G401 (cell line): ENCODE data around the gene CDH4. TPM values are rescaled to one million over a fixed set of nuclear protein-coding genes. Genes with fewer than 3 reads are reported as not detected.
"Not testable (repeated sequence)": the region's sequence is repeated elsewhere in the genome, so short reads cannot be mapped to it uniquely, and the experiment has no call there.

Source experiments
- DNase-seq: peaks from one replicate; pipeline ENCODE4 v3.0.0-alpha.2; 2015; ENCODE audit warnings: low spot score
- in situ Hi-C: cut with HindIII; loops from 2 replicates; pipeline ENCODE4 v1.10.0; 2016; ENCODE audit warnings: low sequenced_read_pairs, mixed read lengths
- total RNA-seq: library from RNA; depleted of rRNA; stranded (reverse); fragments of >200 nt; shearing (Covaris generic); gene quantifications from 2 replicates; pipeline ENCODE4 v1.2.3, GENCODE V29; 2014

CDH4 gene
- total RNA-seq, 1 experiment from 2014 or later, result 12.9 TPM

DNA sequence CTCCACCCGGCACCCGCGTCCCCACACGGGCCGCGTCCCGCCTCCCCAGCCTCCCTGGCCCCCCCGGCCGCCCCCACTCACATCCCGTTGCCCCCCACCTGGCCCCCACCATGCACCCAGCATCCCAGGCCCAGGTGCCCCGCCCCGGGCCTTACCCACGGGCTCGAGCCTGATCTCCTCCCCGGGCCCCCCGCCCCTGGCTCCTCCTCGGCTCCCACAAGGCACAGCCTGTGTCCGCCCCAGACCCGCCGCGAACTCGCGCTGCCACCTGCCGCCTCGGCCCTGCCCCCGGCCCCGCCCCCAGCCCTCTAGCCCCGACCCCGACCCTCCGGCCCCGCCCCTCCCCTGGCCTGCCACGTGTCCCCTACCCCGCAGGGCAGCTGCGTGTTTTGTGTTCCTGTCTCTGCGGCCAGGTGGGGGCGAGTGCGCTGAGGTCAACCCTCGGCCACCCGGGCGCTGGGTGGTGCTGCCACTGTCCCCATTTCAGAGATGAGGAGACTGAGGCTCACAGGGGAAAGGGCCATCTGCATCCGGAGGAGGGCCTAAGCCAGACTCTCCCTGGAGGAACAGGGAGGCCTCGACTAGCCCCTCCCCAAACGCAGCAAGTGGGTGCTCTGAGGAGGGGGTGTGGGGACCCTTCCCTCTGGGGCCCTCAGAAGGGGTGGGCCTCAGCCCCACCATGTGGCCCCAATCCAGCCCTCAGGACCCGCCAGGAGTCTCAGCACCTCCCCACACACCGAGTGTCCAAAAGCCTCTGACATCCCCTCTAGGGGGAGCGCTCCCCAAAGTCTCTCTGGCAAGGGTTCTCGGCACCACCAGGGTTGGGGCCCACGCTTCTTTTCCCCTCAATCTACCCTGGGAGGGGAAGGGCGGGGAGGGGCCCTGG is 713.8 kb downstream of the CDH4 start:
- DNase-seq, result no peak

DNA sequence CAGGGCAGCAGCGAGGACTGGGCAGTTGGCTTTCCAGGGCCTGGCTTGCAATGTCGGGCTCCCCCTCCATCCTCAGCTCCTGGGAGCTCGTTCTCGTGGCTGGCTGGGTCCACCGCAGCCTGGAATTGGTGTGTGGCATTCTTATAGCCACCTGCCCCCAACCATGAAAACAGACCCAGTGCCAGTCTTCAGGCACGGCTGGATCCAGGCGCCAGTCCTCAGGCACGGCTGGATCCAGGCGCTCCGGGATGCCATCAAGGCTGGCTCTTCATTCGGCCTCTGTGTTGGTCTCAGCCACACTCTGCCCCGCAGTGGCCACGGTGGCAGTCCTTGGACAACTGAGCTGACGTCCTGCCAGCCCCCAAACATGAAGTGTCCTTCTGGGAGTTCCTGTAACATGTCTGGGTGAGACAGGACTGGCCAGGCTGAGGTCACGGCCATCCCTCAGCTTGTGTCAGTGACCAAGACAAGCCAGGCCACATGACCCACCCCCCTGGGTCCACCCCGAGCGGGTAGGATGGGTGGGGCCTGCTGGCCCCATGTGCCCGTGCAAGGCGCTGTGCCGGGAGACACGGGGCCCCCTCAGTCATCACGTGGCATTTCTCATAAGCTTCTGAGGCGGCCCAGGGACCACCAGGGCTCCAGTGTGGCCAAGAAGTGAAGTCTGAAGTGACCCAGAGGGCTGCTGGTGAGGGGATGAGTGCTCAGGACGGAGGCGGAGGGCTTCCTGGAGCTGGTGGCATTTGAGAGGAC is 714.6 kb downstream of the CDH4 start:
- no peak for DNase-seq
- in situ Hi-C loops, result no loop called here

More for the DNA sequence above, 713.8 kb downstream of the CDH4 start:
- in situ Hi-C loops, result no loop called here

DNA sequence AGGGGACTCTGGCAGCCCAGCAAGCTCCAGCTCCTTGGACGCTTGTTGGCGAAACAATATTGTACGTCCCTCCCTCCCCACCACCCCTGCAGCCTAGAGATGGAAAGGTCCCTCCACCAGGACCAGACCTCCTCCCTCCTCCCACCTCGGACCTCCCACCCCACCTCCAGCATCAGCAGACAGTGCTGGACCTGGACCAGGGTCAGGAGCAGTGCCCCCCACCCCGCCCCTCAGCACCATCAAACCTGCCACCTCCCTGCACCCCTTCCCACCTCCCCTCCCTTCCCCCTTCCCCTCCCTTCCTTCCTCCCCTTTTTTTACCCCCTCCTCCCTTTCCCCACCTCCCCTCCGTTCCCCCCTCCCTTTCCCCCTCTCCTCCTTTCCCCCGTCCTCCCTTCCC is 715.2 kb downstream of the CDH4 start:
- DNase-seq, result no peak
- in situ Hi-C loops, result no loop called here

DNA sequence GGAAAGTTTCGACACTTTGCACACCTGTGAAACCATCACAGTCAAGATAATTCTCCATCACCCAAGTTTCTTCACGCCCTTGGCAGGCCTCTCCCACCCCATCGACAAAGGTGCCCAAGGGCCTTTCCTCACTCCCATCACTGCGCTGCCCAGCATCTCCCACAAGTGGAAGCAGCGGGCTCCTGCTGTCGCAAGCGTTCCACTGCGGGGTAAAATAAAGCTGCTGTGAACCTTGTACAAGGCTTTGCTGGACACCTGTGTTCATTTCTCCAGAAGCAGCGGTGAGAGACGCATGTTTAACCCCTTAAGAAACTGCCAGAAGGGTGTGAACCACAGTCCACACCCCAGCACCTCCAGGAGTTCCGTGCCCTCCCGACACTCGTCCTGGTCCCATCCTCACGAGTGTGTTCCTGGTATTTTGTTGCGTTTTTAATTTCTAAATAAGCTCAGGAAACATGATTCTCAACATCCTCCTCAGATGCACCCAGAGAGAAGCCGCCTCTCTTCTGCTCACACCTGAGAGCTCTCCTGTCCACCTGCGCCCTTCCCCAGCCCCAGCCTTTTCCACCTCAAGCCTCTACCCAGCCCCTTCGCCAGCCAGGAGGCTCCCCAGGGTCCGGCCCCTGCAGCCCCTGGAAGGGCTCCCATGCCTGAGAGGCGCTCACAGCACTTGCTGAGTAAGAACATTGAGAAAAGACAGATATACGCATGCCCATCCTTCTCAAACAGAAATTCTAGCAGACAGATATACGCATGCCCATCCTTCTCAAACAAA is 716.2 kb downstream of the CDH4 start:
- in situ Hi-C loops, result no loop called here
- DNase-seq, result no peak

DNA sequence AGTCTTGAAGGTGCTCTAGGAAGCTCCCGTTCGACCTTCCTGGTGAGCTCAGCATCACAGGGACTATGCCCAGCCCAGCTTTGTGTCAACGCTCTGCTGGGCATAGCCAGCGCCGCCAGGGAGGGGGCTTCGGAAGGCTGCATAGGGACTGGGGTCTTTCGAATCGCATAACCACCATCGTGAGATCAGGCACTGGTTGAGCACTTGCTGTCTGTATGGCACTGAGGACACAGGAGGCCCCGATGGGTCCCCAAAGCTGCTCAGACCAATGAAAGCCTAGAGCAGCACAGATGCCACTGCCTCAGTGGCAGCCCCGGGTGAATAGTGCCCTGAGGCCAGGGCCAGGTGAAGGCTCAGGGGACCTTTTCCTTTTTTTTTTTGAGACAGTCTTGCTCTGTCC is 716.9 kb downstream of the CDH4 start:
- in situ Hi-C loops, result no loop called here
- DNase-seq, result no peak

DNA sequence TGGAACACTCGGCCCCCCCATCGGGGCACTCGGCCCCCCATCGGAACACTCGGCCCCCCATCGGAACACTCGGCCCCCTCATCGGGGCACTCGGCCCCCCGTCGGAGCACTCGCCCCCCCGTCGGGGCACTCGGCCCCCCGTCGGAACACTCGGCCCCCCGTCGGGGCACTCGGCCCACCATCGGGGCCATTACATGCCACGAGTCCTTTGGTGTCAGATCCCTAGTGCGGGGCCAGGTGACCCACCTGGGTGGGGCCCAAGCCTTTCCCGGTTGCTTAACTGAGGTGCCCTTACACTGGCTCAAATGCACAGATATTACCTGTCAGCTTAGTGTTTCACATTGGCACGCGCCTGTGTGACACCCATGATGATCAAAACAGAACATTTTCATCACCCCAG is 717.7 kb downstream of the CDH4 start:
- DNase-seq, result no peak
- in situ Hi-C loops, result no loop called here

DNA sequence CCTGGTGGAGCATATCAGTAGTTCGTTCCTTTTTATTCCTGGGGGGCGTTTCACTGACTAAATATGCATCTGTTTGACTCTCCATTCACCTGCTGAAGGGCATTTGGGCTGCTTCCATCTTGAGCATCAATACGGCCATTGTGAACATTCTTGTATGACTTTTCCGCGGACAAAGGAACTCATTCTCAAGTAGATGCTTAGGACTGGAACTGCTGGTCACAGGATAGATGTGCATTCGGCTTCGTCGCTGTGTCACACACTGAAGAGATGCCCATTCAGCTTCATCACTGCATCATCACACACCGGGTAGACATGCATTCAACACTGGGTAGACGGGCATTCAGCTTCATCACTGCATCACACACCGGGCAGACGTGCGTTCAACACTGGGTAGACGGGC is 718.3 kb downstream of the CDH4 start:
- no peak for DNase-seq
- in situ Hi-C loops, result no loop called here

DNA sequence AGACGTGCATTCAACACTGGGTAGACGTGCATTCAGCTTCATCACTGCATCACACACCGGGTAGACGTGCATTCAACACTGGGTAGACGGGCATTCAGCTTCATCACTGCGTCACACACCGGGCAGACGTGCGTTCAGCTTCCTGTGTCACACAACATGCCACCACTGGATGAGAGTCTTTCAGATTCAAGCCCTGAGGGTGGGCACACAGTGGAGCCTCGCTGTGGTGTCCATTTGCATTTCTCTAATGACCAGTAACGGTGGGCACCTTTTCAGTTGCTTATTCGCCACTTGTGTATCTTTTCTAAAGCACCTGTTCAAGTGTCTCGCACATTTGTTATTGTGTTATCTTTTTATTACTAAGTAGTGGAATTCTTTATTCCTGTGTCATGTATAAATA is 719.5 kb downstream of the CDH4 start:
- in situ Hi-C loops, DNase-seq: not testable (repeated sequence)

DNA sequence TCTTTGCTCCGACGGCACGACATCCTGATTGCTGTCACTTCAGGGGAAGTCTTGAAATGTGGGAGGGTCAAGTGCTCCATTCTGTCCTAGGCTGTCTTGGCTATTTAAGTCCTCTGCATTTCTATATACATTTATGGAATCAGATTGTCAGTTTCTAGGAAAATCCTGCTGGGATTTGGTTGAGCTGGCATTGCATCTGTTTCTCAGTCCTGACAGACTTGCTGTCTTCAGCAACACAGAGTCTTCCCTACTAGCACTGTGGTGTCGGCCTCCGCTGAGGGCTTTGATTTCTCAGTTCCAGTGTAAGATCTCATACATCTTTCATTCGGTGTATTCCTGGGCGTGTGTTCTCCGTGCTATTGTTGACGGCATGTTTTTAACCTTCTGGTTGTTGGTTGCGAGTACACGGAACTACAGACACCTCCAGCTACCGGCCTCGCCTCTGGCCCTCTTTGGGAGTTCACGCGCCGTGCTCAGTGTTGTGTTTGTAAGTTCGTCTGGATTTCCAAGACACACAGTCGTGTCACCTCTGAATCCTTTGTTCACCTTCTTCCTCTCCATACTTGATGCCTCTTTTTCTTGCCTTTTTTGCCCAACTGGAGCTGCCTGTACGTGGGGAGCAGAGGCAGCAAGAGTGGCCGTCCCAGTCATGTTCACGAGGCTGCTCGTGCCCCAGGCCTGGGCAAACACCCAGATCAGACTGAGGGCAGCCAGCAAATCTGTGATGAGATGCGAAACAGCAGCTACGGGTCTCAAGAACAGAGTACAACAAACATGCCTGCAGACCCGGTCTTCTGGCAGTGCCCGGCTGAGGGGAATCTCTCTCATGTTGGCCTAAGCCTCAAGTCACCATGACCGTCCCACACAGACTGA is 720.8 kb downstream of the CDH4 start:
- in situ Hi-C loops, result no loop called here
- no peak for DNase-seq

DNA sequence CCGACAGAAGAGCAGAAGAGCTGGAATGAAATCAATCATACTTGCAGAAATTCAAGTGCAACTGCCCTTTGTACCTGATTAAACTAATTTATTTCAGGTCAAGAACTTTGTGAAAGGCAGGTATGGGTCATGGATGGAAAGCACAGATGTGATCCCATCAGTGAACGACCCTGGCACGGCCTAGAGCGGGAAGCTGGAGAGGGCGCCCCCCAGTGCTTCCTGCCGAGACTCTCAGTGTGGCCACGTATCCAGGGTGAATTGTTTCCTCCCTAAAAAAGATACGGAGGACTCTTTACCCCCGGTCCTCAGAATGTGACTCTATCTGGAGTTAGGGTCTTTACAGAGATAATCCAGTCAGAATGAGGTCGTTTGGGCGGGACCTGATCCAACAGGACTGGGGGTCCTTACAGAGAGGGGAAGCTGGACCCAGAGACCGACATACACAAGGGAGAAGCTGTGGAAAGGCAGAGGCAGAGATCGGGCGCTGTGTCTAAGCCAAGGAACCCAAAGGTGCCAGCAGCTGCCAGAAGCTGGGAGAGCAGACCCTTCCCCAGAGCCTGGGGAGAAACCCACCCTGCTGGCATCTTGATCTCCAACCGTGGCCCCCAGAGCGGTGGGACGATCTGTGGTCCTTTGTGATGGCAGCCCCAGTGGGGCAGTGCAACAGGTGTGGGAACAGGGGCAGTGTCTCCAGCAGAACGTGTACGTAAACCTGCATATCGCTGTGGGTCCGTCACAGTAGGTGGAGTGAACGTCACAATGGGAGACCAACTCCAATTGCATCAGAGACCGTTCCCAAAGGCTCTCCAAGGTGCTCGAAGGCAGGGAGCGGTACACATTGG is 721.7 kb downstream of the CDH4 start:
- in situ Hi-C loops, result no loop called here
- no peak for DNase-seq

DNA sequence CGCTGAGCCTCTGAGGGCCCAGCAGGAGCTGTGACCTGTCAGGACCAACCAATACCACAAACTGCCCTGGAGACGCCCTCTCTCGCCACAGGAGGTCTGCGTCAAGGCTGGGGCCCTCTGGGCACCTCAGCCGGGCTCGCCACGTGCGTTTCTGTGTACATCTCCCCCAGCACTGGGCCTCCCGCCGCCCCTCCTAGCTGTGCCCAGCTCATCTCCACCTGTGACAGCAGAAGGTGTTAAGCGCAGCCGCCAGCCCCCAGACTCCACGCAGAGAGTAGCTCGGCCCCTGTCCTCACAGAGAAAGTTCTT is 722.2 kb downstream of the CDH4 start:
- DNase-seq, result no peak
- in situ Hi-C loops, result no loop called here

DNA sequence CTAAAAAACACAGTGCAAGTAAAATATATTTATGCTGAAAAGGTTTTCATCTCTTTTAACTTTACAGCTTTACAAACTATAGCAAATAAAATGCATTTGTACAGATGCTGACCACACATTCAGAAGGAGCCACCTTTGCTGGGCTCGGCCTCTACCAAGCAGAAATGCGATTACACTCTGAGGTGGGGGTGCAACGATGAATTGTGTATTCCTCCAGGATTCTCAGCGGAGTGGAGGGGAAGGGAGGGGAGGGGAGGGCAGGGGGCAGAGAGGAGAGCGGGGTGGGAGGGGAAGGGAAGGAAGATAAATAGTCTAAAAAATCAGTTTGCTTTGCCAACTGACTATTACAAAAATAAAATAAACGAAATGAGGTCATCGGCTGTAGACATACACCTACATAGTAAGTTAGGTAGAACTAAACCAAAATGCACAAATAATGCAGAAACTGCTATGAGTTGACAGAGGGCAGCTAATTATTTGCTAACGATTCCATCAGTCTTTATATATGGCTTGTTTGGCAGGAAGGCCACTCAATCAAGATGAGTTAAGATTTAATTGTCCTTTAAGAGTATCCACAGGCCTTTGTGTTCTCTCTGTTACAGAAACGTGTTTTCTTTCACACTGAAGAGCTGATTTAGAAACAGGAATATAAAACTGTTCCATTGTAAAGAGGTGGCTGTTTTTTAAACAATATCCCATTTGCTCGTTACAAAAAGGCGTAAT is 723.5 kb downstream of the CDH4 start:
- in situ Hi-C loops, result no loop called here
- DNase-seq, result no peak

DNA sequence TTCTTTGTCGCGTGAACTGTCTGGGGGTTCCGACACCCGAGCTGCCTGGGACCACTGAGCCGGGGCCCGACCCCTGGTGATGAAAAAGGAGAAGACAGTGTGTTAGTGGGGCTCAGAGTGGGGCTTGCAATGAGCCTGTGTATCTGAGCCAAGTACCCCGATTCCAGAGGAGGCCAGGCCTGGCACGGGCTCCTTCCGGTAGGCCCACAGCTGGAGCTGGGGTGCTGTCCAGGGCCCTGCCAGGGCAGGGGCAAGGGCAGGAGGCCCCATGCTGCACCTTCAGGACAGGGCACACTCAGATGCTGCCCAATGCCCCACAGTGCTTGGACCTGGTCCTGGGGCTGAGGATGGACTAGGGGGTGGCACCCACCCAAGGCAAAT is 724.2 kb downstream of the CDH4 start:
- in situ Hi-C loops, result no loop called here
- DNase-seq, result no peak

DNA sequence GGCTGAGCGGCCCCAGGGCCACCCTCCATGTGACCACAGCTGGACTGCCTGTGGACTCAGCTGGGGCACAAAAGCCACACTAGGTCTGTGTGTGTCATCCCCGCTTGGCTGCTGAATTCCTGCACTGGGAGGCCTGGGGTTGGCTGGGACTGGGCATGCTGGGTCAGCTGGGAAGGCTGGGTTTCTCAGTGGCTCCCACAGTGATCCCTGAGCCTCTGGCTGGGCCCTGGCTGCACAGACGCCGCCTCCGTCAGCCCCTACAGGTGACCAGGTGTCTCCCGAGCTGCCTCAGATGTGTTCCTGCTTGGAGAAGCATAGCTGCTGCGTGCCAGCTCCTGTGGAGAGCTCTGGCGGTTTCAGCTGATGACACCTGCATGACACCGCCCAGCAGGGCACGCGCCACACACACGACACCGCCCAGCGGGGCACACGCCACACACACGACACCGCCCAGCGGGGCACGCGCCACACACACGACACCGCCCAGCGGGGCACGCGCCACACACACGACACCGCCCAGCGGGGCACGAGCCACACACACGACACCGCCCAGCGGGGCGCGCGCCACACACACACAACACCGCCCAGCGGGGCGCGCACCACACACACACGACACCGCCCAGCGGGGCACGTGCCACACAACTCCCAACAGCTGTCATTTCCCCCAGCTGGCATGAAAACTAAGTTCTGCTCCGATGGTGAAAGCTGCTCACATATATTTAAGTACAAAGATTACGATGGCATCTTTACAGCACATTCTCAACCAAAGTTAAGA is 724.8 kb downstream of the CDH4 start:
- in situ Hi-C loops, result no loop called here
- DNase-seq, result peak; percentile 19

DNA sequence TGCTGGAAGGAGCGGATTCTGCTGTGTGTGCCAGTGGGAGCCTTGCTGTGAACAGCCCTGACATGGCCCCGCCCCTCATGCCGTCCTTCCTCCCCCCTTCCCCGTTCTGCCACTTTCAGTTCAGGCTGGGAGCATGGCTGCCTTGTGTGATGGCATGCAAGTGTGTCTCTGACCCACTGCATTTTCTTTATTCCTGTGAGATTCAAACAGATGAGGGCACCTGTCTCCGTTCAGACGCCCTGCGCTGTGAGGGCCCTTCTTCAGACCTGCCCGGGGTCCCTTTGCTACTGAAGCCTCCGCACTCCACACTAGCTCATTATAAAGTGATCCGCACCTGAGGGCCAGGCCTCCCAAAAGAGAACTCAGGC is 725.3 kb downstream of the CDH4 start:
- DNase-seq, result no peak

DNA sequence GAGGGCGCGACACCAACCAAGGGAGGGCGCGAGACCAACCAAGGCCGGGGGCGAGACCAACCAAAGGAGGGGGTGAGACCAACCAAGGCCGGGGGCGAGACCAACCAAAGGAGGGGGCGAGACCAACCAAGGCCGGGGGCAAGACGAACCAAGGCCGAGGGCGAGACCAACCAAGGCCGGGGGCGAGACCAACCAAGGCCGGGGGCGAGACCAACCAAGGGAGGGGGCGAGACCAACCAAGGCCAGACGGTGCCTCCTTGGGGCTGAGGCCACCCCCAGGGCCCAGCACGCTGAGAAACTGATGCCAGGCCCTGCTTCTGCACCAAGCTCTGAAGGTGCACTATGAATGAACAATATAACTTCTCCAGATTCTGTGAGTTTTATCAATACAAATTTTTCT is 726.4 kb downstream of the CDH4 start:
- in situ Hi-C loops, result no loop called here
- no peak for DNase-seq

More for the DNA sequence above, 725.3 kb downstream of the CDH4 start:
- in situ Hi-C loops, result no loop called here

DNA sequence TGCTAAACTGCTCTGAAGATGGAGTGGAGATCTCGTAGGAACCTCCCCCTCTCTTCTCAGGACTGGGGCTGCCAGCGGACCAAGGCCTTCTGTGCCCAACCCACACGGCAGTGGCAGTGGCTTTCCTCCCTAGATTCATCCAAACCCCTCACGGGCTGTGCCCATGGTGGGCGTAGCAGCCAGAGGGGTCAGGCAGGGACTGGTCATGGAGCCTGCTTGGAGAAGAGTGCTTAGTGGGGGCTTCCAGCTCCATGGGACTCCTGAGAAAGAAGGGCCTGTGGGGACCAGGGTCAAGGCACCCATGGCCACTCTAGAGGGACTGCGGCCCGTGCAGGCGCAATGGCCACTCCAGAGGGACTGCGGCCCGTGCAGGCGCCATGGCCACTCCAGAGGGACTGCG is 727.0 kb downstream of the CDH4 start:
- in situ Hi-C loops, result no loop called here

More for the DNA sequence above, 727.0 kb downstream of the CDH4 start:
- no peak for DNase-seq
